ENCODE results near the gene KRT15. TPM values are rescaled to one million over a fixed set of nuclear protein-coding genes. Genes with fewer than 3 reads are reported as not detected.

The KRT15 gene
- total and polyA plus RNA-seq, 4 donors, result 0.14 TPM; not detected in 3

GRCh38 chr17:41500131-41500911, 18.4 kb downstream of the KRT15 start:
- H3K27ac ChIP-seq (ENCODE audit: low read depth in 1 of 2, low read length in 2 of 2), result no peak overlapping the region
- no peaks in the 10 kb centered on the region for H3K4me1 ChIP-seq (ENCODE audit: control insufficient read depth in 4 of 4, insufficient read depth in 4 of 4, low read length in 3 of 4)
- no peak overlapping the region for H3K4me3 ChIP-seq (ENCODE audit: low read depth in 1 of 3, low read length in 3 of 3)
- peak; percentile 51 for DNase-seq (ENCODE audit: low spot score)
- TF ChIP-seq HNF4G (IDR thresholded peaks at IDR 0.05) (no peak), ZBTB33 (IDR thresholded peaks at IDR 0.05) (no peak), NR2F2 (IDR thresholded peaks at IDR 0.05) (no peak), SP1 (IDR thresholded peaks at IDR 0.05) (no peak), EGR1 (IDR thresholded peaks at IDR 0.05; ENCODE audit: low read depth in 2 of 2) (no peak), JUND (IDR thresholded peaks at IDR 0.05) (no peak), RAD21 (IDR thresholded peaks at IDR 0.05) (no peak)
- TF ChIP-seq, protein P1, sequence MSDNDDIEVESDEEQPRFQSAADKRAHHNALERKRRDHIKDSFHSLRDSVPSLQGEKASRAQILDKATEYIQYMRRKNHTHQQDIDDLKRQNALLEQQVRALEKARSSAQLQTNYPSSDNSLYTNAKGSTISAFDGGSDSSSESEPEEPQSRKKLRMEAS (IDR thresholded peaks at IDR 0.05), result no peak
- no peaks in the 10 kb centered on the region for H3K27me3 ChIP-seq (ENCODE audit: control insufficient read depth in 4 of 4, insufficient read depth in 4 of 4, low read length in 3 of 4)
- no peaks in the 10 kb centered on the region for H3K36me3 ChIP-seq (ENCODE audit: control insufficient read depth in 4 of 4, insufficient read depth in 3 of 4, low read depth in 1 of 4, low read length in 3 of 4)
- 73% methylated on average over 15 of the region's 15 CpGs for WGBS
- H3K9me3 ChIP-seq (ENCODE audit: control insufficient read depth in 4 of 4, low read length in 3 of 4), result no peaks in the 10 kb centered on the region
- H3K9ac ChIP-seq (ENCODE audit: low read depth in 1 of 2, low read length in 2 of 2), result no peak overlapping the region

DNA sequence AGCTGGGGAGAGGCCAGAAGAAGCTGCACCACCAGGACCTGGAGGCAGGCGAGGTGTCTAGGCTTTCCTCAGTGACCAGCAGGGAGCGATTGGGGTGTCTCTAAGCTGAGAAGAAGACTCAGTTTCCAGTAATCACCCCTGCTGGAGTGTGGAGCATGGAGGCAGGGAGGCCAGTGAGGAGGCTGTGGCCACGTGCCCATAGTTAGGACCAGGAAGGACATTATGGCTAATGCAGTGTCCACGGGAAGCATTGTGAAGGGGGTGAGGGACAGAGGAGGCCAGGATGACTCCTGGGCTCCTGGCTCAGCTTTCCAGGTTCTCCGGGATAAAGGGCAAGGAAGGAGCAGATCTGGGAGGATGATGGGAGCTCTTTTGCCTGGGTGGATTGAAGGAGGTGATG, 19.0 kb downstream of the KRT15 start:
- H3K27ac ChIP-seq (ENCODE audit: low read depth in 1 of 2, low read length in 2 of 2), result no peak overlapping the region
- H3K4me1 ChIP-seq (ENCODE audit: control insufficient read depth in 4 of 4, insufficient read depth in 4 of 4, low read length in 3 of 4), result no peaks in the 10 kb centered on the region
- H3K9ac ChIP-seq (ENCODE audit: low read depth in 1 of 2, low read length in 2 of 2), result no peak overlapping the region
- 81% methylated on average over 5 of the region's 5 CpGs for WGBS
- no peak for DNase-seq (ENCODE audit: low spot score)
- H3K9me3 ChIP-seq (ENCODE audit: control insufficient read depth in 4 of 4, low read length in 3 of 4), result no peaks in the 10 kb centered on the region
- no peak for TF ChIP-seq RXRA (IDR thresholded peaks at IDR 0.05)
- TF ChIP-seq REST (IDR thresholded peaks at IDR 0.05), result no peak
- no peak for TF ChIP-seq TAF1 (conservative IDR thresholded peaks at IDR 0.05)
- no peak for TF ChIP-seq HNF4A (conservative IDR thresholded peaks at IDR 0.05)
- TF ChIP-seq, protein P1 (IDR thresholded peaks at IDR 0.05), result no peak
- TF ChIP-seq SP1 (IDR thresholded peaks at IDR 0.05), result no peak
- no peak for TF ChIP-seq YY1 (IDR thresholded peaks at IDR 0.05)
- TF ChIP-seq CTCF (IDR thresholded peaks at IDR 0.05; ENCODE audit: low read depth, low read length, missing input control), result no peak
- TF ChIP-seq HNF4G (IDR thresholded peaks at IDR 0.05), result no peak
- no peak for TF ChIP-seq FOXA1 (IDR thresholded peaks at IDR 0.05)
- TF ChIP-seq ZBTB33 (IDR thresholded peaks at IDR 0.05), result no peak
- TF ChIP-seq GABPA (IDR thresholded peaks at IDR 0.05 in 1 of 2, conservative IDR thresholded peaks at IDR 0.05 in 1 of 2), result no peak
- no peak for TF ChIP-seq RAD21 (IDR thresholded peaks at IDR 0.05)
- no peak for TF ChIP-seq JUND (IDR thresholded peaks at IDR 0.05)
- TF ChIP-seq, protein P2, sequence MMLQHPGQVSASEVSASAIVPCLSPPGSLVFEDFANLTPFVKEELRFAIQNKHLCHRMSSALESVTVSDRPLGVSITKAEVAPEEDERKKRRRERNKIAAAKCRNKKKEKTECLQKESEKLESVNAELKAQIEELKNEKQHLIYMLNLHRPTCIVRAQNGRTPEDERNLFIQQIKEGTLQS (IDR thresholded peaks at IDR 0.05), result no peak
- no peak for TF ChIP-seq NR2F2 (IDR thresholded peaks at IDR 0.05)
- TF ChIP-seq EGR1 (IDR thresholded peaks at IDR 0.05; ENCODE audit: low read depth in 2 of 2), result no peak
- no peak for TF ChIP-seq FOXA2 (IDR thresholded peaks at IDR 0.05)
- H3K27me3 ChIP-seq (ENCODE audit: control insufficient read depth in 4 of 4, insufficient read depth in 4 of 4, low read length in 3 of 4), result no peaks in the 10 kb centered on the region
- no peaks in the 10 kb centered on the region for H3K36me3 ChIP-seq (ENCODE audit: control insufficient read depth in 4 of 4, insufficient read depth in 3 of 4, low read depth in 1 of 4, low read length in 3 of 4)
- no peak overlapping the region for H3K4me3 ChIP-seq (ENCODE audit: low read depth in 1 of 3, low read length in 3 of 3)
